Measurements from ENCODE around the gene NUDC. TPM values are rescaled to one million over a fixed set of nuclear protein-coding genes. Genes with fewer than 3 reads are reported as not detected.

NUDC gene
- total and polyA plus RNA-seq, 9 of the 15 experiments (the other 6 are each of a cell fraction or from before 2014, with no cell fraction given) = 9.8 to 234 (median 149) TPM

GRCh38 chr1:26938659-26939025 is 17.1 kb downstream of the NUDC start (continued):
- TF ChIP-seq, protein P1, sequence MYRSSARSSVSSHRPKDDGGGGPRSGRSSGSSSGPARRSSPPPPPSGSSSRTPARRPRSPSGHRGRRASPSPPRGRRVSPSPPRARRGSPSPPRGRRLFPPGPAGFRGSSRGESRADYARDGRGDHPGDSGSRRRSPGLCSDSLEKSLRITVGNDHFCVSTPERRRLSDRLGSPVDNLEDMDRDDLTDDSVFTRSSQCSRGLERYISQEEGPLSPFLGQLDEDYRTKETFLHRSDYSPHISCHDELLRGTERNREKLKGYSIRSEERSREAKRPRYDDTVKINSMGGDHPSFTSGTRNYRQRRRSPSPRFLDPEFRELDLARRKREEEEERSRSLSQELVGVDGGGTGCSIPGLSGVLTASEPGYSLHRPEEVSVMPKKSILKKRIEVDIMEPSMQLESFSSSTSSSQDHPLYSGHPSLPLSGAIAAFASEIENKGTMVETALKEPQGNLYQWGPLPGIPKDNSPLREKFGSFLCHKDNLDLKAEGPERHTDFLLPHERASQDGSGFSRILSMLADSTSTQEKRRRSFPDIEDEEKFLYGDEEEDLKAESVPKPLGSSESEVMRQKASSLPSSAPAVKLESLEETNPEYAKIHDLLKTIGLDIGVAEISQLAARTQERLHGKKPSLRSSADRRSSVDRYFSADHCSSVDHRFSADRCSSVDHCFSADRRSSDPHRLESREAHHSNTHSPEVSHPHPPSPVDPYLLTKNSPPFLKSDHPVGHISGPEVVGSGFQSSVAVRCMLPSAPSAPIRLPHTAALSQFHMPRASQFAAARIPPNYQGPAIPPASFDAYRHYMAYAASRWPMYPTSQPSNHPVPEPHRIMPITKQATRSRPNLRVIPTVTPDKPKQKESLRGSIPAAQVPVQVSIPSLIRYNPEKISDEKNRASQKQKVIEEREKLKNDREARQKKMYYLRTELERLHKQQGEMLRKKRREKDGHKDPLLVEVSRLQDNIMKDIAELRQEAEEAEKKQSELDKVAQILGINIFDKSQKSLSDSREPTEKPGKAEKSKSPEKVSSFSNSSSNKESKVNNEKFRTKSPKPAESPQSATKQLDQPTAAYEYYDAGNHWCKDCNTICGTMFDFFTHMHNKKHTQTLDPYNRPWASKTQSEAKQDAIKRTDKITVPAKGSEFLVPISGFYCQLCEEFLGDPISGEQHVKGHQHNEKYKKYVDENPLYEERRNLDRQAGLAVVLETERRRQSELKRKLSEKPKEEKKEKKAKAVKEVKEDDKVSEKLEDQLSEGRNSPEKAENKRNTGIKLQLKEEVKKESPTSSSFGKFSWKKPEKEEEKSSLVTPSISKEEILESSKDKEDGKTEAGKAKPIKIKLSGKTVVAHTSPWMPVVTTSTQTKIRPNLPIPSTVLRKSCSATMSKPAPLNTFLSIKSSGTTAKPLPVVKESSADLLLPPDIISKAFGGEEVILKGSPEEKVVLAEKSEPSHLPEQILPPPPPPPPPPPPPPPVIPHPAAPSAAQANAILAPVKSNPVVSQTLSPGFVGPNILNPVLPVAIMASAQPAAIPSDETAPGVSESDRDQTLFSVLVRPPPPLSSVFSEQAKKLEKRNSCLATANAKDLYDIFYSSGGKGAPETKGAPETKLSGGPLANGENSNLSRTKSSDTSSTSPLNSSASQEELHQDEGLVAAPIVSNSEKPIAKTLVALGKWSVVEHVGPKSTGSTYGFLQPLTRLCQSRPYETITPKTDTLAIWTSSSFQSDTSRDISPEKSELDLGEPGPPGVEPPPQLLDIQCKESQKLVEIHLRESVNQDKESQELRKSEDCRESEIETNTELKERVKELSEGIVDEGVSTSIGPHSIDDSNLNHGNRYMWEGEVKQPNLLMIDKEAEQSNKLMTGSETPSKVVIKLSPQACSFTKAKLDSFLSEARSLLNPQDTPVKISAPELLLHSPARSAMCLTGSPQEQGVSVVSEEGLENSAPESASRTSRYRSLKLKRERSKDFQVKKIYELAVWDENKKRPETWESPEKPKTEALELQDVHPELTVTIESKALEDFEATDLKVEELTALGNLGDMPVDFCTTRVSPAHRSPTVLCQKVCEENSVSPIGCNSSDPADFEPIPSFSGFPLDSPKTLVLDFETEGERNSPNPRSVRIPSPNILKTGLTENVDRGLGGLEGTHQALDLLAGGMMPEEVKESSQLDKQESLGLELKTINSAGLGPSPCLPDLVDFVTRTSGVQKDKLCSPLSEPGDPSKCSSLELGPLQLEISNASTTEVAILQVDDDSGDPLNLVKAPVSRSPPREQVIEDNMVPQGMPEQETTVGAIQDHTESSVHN (IDR thresholded peaks at IDR 0.05; ENCODE audit: borderline replicate concordance in 1 of 2, low read depth in 1 of 2) = no peak
- TF ChIP-seq MTF1 (CRISPR knock-in tag; IDR thresholded peaks at IDR 0.05; ENCODE audit: borderline replicate concordance) = no peak
